ENCODE results near the gene MARCHF9.

DNA sequence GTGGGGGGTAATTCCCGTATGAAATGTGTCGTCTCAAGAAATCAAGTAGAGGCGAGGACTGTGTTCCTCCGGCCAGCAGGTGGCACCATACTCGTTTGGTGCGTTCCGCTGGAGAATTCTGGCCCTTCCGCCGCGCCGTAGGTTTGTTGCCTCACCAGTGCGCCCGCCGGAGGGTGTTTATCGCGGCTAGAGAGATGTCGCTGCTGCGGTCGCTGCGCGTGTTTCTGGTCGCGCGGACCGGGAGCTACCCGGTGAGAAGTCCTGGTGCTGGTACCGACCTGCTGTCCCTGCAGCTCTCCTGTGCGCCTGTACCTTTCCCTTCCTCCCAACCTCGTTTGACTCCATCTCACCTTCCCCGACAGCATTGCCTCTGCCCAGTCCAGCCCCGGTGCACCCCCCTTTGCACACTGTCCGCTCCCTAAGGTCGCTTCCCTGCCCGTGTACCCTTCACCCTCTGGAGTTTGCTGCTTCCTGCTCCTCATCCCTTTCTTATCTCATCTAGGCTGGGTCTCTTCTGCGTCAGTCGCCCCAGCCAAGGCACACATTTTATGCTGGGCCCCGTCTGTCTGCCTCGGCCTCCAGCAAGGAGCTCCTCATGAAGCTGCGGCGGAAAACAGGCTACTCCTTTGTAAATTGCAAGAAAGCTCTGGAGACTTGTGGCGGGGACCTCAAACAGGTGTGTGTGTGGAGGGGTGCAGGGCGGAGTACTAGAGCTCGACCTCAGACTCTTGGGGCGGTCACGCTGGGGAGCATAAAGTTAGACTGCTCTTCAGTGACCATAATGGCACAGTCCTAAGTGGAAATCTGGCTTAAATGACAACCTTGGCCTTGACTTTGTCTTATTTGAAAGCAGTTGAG lies 27.9 kb downstream of the MARCHF9 start, which contains the start of gene TSFM:
- TF ChIP-seq, protein P1, sequence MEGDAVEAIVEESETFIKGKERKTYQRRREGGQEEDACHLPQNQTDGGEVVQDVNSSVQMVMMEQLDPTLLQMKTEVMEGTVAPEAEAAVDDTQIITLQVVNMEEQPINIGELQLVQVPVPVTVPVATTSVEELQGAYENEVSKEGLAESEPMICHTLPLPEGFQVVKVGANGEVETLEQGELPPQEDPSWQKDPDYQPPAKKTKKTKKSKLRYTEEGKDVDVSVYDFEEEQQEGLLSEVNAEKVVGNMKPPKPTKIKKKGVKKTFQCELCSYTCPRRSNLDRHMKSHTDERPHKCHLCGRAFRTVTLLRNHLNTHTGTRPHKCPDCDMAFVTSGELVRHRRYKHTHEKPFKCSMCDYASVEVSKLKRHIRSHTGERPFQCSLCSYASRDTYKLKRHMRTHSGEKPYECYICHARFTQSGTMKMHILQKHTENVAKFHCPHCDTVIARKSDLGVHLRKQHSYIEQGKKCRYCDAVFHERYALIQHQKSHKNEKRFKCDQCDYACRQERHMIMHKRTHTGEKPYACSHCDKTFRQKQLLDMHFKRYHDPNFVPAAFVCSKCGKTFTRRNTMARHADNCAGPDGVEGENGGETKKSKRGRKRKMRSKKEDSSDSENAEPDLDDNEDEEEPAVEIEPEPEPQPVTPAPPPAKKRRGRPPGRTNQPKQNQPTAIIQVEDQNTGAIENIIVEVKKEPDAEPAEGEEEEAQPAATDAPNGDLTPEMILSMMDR (IDR thresholded peaks at IDR 0.05; ENCODE audit: insufficient read depth, low read length, poor library complexity, severe bottlenecking): peak; percentile 88
- no peak for TF ChIP-seq EZH2phosphoT487 (conservative IDR thresholded peaks at IDR 0.05; ENCODE audit: low read length)
